8988T (cell line): ENCODE measurements around the gene YAP1.

Experiments used
- DNase-seq: peaks from one replicate; pipeline ENCODE4 v3.0.0; 2011

The YAP1 gene

GRCh38 chr11:102202972-102203371 lies 92.7 kb downstream of the YAP1 start:
- no peak for DNase-seq

- DNase-seq, result no peak
These were observed 93.9 kb downstream of the YAP1 start for GRCh38 chr11:102204174-102204573.

- no peak for DNase-seq
These were observed 95.6 kb downstream of the YAP1 start for GRCh38 chr11:102205805-102206204.

- DNase-seq, result no peak
These were observed 98.6 kb downstream of the YAP1 start for GRCh38 chr11:102208835-102209234.

GRCh38 chr11:102214623-102215022 lies 104.4 kb downstream of the YAP1 start:
- no peak for DNase-seq

GRCh38 chr11:102216433-102217075 lies 106.3 kb downstream of the YAP1 start:
- DNase-seq, result no peak

GRCh38 chr11:102220728-102221467 lies 110.7 kb downstream of the YAP1 start:
- DNase-seq, result no peak

- no peak for DNase-seq
These were observed 113.6 kb downstream of the YAP1 start for GRCh38 chr11:102223859-102224258.

- DNase-seq, result no peak
These were observed 115.7 kb downstream of the YAP1 start for GRCh38 chr11:102225689-102226568.

- no peak for DNase-seq
These were observed 116.6 kb downstream of the YAP1 start for GRCh38 chr11:102226702-102227490.

GRCh38 chr11:102229510-102230123 lies 119.4 kb downstream of the YAP1 start:
- DNase-seq, result no peak

GRCh38 chr11:102230186-102230585 lies 119.9 kb downstream of the YAP1 start:
- DNase-seq, result no peak

- DNase-seq, result no peak
These were observed 120.7 kb downstream of the YAP1 start for GRCh38 chr11:102230911-102231310.

- no peak for DNase-seq
These were observed 124.7 kb downstream of the YAP1 start for GRCh38 chr11:102234779-102235439.

- no peak for DNase-seq
These were observed 127.0 kb downstream of the YAP1 start for GRCh38 chr11:102237096-102237735.

- no peak for DNase-seq
These were observed 128.2 kb downstream of the YAP1 start for GRCh38 chr11:102238391-102238821.

- no peak for DNase-seq
These were observed 129.2 kb downstream of the YAP1 start for GRCh38 chr11:102239448-102239847.

GRCh38 chr11:102239911-102240310 lies 129.7 kb downstream of the YAP1 start:
- no peak for DNase-seq

GRCh38 chr11:102240502-102240901 lies 130.3 kb downstream of the YAP1 start:
- DNase-seq, result no peak

- no peak for DNase-seq
These were observed 130.8 kb downstream of the YAP1 start for GRCh38 chr11:102241026-102241425.

GRCh38 chr11:102243399-102243884 lies 133.2 kb downstream of the YAP1 start:
- no peak for DNase-seq
